ENCODE measurements around the gene TGFBR1.
A peak's percentile ranks its signal among the peaks of the same experiment; 100 is the strongest.

TGFBR1 gene

GRCh38 chr9:99158629-99159028 is 53.7 kb downstream of the TGFBR1 start:
- no peak for DNase-seq
- no peaks in the 10 kb centered on the region for H4K20me1 ChIP-seq (ENCODE audit: insufficient read depth, low read length)
- H3K36me3 ChIP-seq (replicated peaks; ENCODE audit: insufficient read depth, low read length), result no peaks in the 10 kb centered on the region
- no peak overlapping the region for H3K27ac ChIP-seq (ENCODE audit: low read length)
- H3K4me2 ChIP-seq (ENCODE audit: low read depth, low read length), result no peak overlapping the region
- no peak overlapping the region for H2AFZ ChIP-seq (ENCODE audit: low read length)
- H3K4me3 ChIP-seq (ENCODE audit: low read length), result no peak overlapping the region
- no peaks in the 10 kb centered on the region for H3K9me2 ChIP-seq (replicated peaks; ENCODE audit: insufficient read depth, low read length)
- no peaks in the 10 kb centered on the region for H3K79me2 ChIP-seq (ENCODE audit: low read length)
- no peak overlapping the region for H3K9ac ChIP-seq (ENCODE audit: low read length)
- TF ChIP-seq EZH2 (optimal IDR thresholded peaks at IDR 0.05; ENCODE audit: low read depth, low read length) (no peak), EZH2phosphoT487 (IDR thresholded peaks at IDR 0.05; ENCODE audit: low read length) (no peak), CTCF (IDR thresholded peaks at IDR 0.05; ENCODE audit: low read length) (no peak)
- no peaks in the 10 kb centered on the region for H3K4me1 ChIP-seq (ENCODE audit: low read length)
- H3K27me3 ChIP-seq (replicated peaks; ENCODE audit: insufficient read depth, low read length), result no peaks in the 10 kb centered on the region
- no peaks in the 10 kb centered on the region for H3K9me3 ChIP-seq (replicated peaks; ENCODE audit: insufficient read depth, low read length)
- H3F3A ChIP-seq (ENCODE audit: insufficient read depth, low read length), result no peaks in the 10 kb centered on the region; the same call in 1 of the 2 replicates

GRCh38 chr9:99160173-99160572 is 55.3 kb downstream of the TGFBR1 start:
- Histone ChIP-seq H3K27me3 (replicated peaks; ENCODE audit: insufficient read depth, low read length) (no peaks in the 10 kb centered on the region), H3K4me2 (ENCODE audit: low read depth, low read length) (no peak overlapping the region), H3K9me3 (replicated peaks; ENCODE audit: insufficient read depth, low read length) (no peaks in the 10 kb centered on the region), H3K4me3 (ENCODE audit: low read length) (no peak overlapping the region), H3K79me2 (ENCODE audit: low read length) (no peaks in the 10 kb centered on the region), H3K9me2 (replicated peaks; ENCODE audit: insufficient read depth, low read length) (no peaks in the 10 kb centered on the region), H3F3A (ENCODE audit: insufficient read depth, low read length) (peaks cover 7% of the 10 kb centered on the region), H3K4me1 (ENCODE audit: low read length) (peaks cover 13% of the 10 kb centered on the region), H2AFZ (ENCODE audit: low read length) (no peak overlapping the region), H3K27ac (ENCODE audit: low read length) (no peak overlapping the region), H3K36me3 (replicated peaks; ENCODE audit: insufficient read depth, low read length) (no peaks in the 10 kb centered on the region), H4K20me1 (ENCODE audit: insufficient read depth, low read length) (no peaks in the 10 kb centered on the region), H3K9ac (ENCODE audit: low read length) (no peak overlapping the region)
- TF ChIP-seq EZH2phosphoT487 (IDR thresholded peaks at IDR 0.05; ENCODE audit: low read length), result no peak
- no peak for TF ChIP-seq CTCF (IDR thresholded peaks at IDR 0.05; ENCODE audit: low read length)
- no peak for DNase-seq

- DNase-seq, result peak; percentile 63
- no peaks in the 10 kb centered on the region for H3K79me2 ChIP-seq (ENCODE audit: low read length)
- no peak overlapping the region for H3K4me3 ChIP-seq (ENCODE audit: low read length)
- H3F3A ChIP-seq (ENCODE audit: insufficient read depth, low read length), result peaks cover 7% of the 10 kb centered on the region
- no peaks in the 10 kb centered on the region for H3K27me3 ChIP-seq (replicated peaks; ENCODE audit: insufficient read depth, low read length)
- no peak overlapping the region for H2AFZ ChIP-seq (ENCODE audit: low read length)
- no peaks in the 10 kb centered on the region for H4K20me1 ChIP-seq (ENCODE audit: insufficient read depth, low read length)
- H3K4me1 ChIP-seq (ENCODE audit: low read length), result peaks cover 15% of the 10 kb centered on the region
- no peak overlapping the region for H3K4me2 ChIP-seq (ENCODE audit: low read depth, low read length)
- H3K9me3 ChIP-seq (replicated peaks; ENCODE audit: insufficient read depth, low read length), result no peaks in the 10 kb centered on the region
- no peak overlapping the region for H3K27ac ChIP-seq (ENCODE audit: low read length)
- no peaks in the 10 kb centered on the region for H3K9me2 ChIP-seq (replicated peaks; ENCODE audit: insufficient read depth, low read length)
- no peaks in the 10 kb centered on the region for H3K36me3 ChIP-seq (replicated peaks; ENCODE audit: insufficient read depth, low read length)
- TF ChIP-seq CTCF (IDR thresholded peaks at IDR 0.05; ENCODE audit: low read length) (peak; percentile 68), EZH2phosphoT487 (IDR thresholded peaks at IDR 0.05; ENCODE audit: low read length) (no peak)
- H3K9ac ChIP-seq (ENCODE audit: low read length), result no peak overlapping the region
Observed at GRCh38 chr9:99162759-99163364, 57.9 kb downstream of the TGFBR1 start.

Measured in MM.1S (cell line).